Stomach (tissue), 9 donors: ENCODE measurements around the gene ZDHHC7. TPM values are rescaled to one million over a fixed set of nuclear protein-coding genes. Genes with fewer than 3 reads are reported as not detected.

ENCODE experiments used
- DNase-seq, 2 donors: peaks; one replicate each; pipeline versions ENCODE4 v3.0.0 to v3.0.0-alpha.2; 2013 to 2019
- H3K27ac ChIP-seq, 5 donors: fragments of 200-600 bp in 4 of 5; sonication (generic) in 4 of 5; one replicate each; pipeline ENCODE4 v1.5.1; 2013 to 2019; ENCODE audit warnings: mild to moderate bottlenecking in 1 of 5, moderate library complexity in 1 of 5
- H3K27me3 ChIP-seq, 3 donors: fragments of 200-600 bp; sonication (generic); one replicate each; pipeline ENCODE4 v1.5.1; 2017 to 2019; ENCODE audit warnings: mixed run types in 1 of 3
- H3K36me3 ChIP-seq, 4 donors: fragments of 200-600 bp; sonication (generic); 1 replicate in 3 of 4; 2 replicates in 1 of 4; pipeline ENCODE4 v1.5.1; 2016 to 2019
- H3K4me1 ChIP-seq, 4 donors: fragments of 200-600 bp; sonication (generic); one replicate each; pipeline ENCODE4 v1.5.1; 2016 to 2019
- H3K4me3 ChIP-seq, 4 donors: fragments of 200-600 bp; sonication (generic) in 3 of 4; one replicate each; pipeline ENCODE4 v1.5.1; 2016 to 2019; ENCODE audit warnings: mild to moderate bottlenecking in 1 of 4
- H3K9me3 ChIP-seq, 4 donors: fragments of 200-600 bp; sonication (generic); one replicate each; pipeline ENCODE4 v1.5.1; 2016 to 2019
- CTCF ChIP-seq, 7 experiments: fragments of 450-650 bp in 4 of 7; fragments of 200-600 bp in 3 of 7; sonication (generic) in 3 of 7; IDR thresholded peaks; one replicate each; pipeline ENCODE4 v1.5.1; 2016 to 2019; ENCODE audit warnings: antibody characterized with exemption in 7 of 7, control low read depth in 2 of 7, mild to moderate bottlenecking in 1 of 7
- EP300 ChIP-seq: sonication (generic); formaldehyde crosslinking; IDR thresholded peaks from one replicate; pipeline ENCODE4 v1.6.1; 2017; ENCODE audit warnings: antibody characterized with exemption
- POLR2A ChIP-seq, 4 donors: fragments of 450-650 bp; IDR thresholded peaks; one replicate each; pipeline ENCODE4 v1.6.1; 2016; ENCODE audit warnings: antibody characterized with exemption in 4 of 4, control low read depth in 2 of 4, mild to moderate bottlenecking in 1 of 4, moderate library complexity in 1 of 4
- POLR2AphosphoS5 ChIP-seq, 3 donors: sonication (generic); formaldehyde crosslinking; IDR thresholded peaks; one replicate each; pipeline ENCODE4 v1.6.1; 2016; ENCODE audit warnings: antibody characterized with exemption in 3 of 3
- WGBS, 5 donors: extraction: QIAGEN DNeasy Blood & Tissue Kit in 3 of 5; methylation state at CpG; one replicate each; pipeline versions ENCODE4 v1.1.5 to v1.1.7; 2013 to 2018; 5-methylcytosine and 5-hydroxymethylcytosine counted together
- intact Hi-C: fragments of 100-400 bp; cut with DNase I; formaldehyde crosslinking; loops from one replicate; pipeline ENCODE4 v1.15.1; 2023; ENCODE audit warnings: low total_unique reads
- polyA plus RNA-seq, 3 donors: library from polyadenylated mRNA; stranded (reverse); fragments of 200-250 nt; gene quantifications; one replicate each; pipeline ENCODE4 v1.2.3, GENCODE V29; 2013
- total RNA-seq, 5 donors: library from RNA; depleted of rRNA; stranded (reverse); fragments of >200 nt; gene quantifications; one replicate each; pipeline versions ENCODE4 v1.1.0 to v1.2.3, GENCODE V29; 2014 to 2016
- donor health status: healthy with polysubstance abuse.
- donor health status: Bipolar disorder and iron deficiency.
- donor health status: healthy.

ZDHHC7 gene
- total and polyA plus RNA-seq, 8 donors: 15.0 to 358 (median 56.2) TPM

DNA sequence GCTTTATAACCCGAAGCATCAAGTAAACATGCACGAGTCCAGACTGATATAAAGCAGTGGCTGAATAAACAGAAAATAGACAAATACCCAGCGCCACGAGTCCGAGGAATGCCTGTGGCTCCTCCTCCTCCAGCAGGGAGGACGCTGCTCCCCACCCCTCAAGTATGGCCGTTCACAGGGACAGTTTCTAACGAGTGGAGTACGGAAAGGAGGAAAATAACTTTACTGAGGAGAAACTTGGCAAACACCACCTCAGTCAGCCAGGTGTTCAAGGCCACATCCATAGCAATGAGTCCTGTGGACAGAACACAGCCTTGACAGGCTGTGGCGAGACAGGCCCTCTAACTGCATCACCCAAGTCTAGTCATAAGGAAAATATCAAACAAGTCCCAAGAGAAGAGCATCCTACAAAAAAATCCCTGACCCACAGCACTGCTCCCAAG lies 9.2 kb downstream of the ZDHHC7 start:
- TF ChIP-seq POLR2AphosphoS5 (IDR thresholded peaks at IDR 0.05) (peak in 1 of 3 donors; percentile 3), EP300 (no peak), POLR2A (IDR thresholded peaks at IDR 0.05) (no peak), CTCF (IDR thresholded peaks at IDR 0.05) (no peak)
- Histone ChIP-seq H3K9me3 (no peaks in the 10 kb centered on the region), H3K4me1 (peaks cover 86 to 100% (median 96%) of the 10 kb centered on the region in 4 donors), H3K27me3 (no peaks in the 10 kb centered on the region), H3K27ac (peak overlapping the region; percentile 43 to 95 (median 90)), H3K4me3 (peak overlapping the region in 1 of 4 donors; percentile 25), H3K36me3 (peaks cover 0 to 4% (median 1%) of the 10 kb centered on the region in 4 donors)
- WGBS, 5 donors: 24 to 47% (median 38%) methylated on average over 10 of the region's 10 CpGs
- peak in 1 of 2 donors; percentile 47 for DNase-seq
- intact Hi-C loops: no loop called here

DNA sequence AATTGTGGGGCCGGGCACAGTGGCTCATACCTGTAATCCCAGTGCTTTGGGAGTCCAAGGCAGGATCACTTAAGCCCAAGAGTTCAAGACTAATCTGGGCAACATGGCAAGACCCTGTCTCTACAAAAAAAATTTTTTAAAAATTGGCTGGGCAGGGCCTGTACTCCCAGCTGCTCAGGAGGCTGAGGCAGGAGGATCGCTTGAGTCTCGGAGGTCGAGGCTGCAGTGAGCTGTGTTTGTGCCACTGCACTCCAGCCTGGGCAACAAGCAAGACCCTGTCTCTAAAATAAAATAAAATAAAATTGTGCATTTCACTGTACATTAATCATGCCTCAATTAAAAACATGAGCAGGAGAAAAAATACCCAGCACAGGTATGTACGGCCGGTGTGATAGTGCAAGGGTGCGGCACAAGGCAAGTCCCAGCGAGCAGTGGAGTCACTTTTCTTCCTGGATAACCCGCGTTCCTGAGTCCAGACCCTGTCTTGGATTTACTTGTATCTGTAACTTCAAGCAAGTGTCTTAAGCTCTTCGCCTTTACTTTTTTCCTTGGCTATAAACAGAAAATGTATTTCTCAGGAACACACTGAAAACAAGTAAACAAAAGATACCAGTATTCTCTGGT lies 11.4 kb downstream of the ZDHHC7 start:
- no peaks in the 10 kb centered on the region for H3K9me3 ChIP-seq
- peak in 1 of 3 donors; percentile 20 for TF ChIP-seq POLR2AphosphoS5 (IDR thresholded peaks at IDR 0.05)
- TF ChIP-seq EP300: no peak
- no peak for TF ChIP-seq CTCF (IDR thresholded peaks at IDR 0.05)
- peak overlapping the region in 1 of 4 donors; percentile 16 for H3K4me3 ChIP-seq
- H3K27me3 ChIP-seq: no peaks in the 10 kb centered on the region
- H3K36me3 ChIP-seq: peaks cover 0 to 10% (median 8%) of the 10 kb centered on the region in 4 donors
- WGBS, 5 donors: 47 to 63% (median 60%) methylated on average over 11 of the region's 11 CpGs
- DNase-seq: peak; percentile 50 to 67
- peak overlapping the region; percentile 76 to 95 (median 90) for H3K27ac ChIP-seq
- intact Hi-C loops: no loop called here
- peaks cover 80 to 100% (median 95%) of the 10 kb centered on the region in 4 donors for H3K4me1 ChIP-seq

DNA sequence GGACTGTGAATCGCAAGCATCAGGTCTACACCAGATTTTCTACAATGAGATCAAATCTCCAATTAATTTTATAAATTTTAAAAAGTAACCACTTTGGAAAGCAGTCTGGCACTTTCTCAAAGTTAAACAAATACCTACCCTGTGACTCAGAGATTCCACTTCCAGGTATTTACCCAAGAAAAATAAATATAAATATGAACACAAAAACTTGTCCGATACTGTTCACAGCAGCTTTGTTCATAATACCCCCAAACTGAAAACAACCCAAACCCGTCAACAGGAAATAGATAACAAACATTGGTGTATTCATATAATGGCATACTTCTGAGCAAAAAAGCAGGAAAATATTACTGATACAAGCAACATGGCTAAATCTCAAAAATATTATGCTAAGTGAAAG lies 12.1 kb downstream of the ZDHHC7 start:
- H3K36me3 ChIP-seq: peaks cover 2 to 16% (median 12%) of the 10 kb centered on the region in 4 donors
- WGBS, 5 donors: 26 to 43% (median 37%) methylated on average over 3 of the region's 3 CpGs
- no peaks in the 10 kb centered on the region for H3K27me3 ChIP-seq
- peak in 1 of 2 donors; percentile 63 for DNase-seq
- peak overlapping the region in 4 of 5 donors; percentile 76 to 95 (median 91) for H3K27ac ChIP-seq
- intact Hi-C loops: no loop called here
- H3K9me3 ChIP-seq: no peaks in the 10 kb centered on the region
- H3K4me3 ChIP-seq: no peak overlapping the region
- H3K4me1 ChIP-seq: peaks cover 78 to 100% (median 94%) of the 10 kb centered on the region in 4 donors
- peak in 1 of 3 donors; percentile 13 for TF ChIP-seq POLR2AphosphoS5 (IDR thresholded peaks at IDR 0.05)
- TF ChIP-seq POLR2A (IDR thresholded peaks at IDR 0.05): no peak
- TF ChIP-seq EP300: no peak

DNA sequence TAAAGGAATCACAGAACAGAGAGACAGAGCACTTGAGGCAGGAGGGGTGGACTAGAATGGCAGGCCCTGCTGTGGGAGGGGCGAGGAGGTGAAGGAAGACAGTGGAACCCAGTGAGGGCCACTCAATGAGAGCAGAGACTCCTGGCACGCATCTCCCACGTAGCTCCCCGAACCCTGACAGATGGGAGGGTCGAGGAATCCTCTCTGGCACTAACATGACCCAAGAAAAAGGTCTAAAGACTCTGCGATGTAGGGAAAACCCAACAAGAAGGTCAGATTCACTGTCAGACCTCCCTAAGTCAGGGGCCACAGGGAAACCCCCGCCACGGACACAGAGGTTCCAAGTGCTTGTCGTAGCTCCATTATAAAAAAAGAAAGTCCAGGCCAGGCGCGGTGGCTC lies 15.0 kb downstream of the ZDHHC7 start:
- peak overlapping the region; percentile 85 to 95 (median 90) for H3K27ac ChIP-seq
- peaks cover 8 to 26% (median 25%) of the 10 kb centered on the region in 4 donors for H3K36me3 ChIP-seq
- no peak for TF ChIP-seq CTCF (IDR thresholded peaks at IDR 0.05)
- TF ChIP-seq POLR2A (IDR thresholded peaks at IDR 0.05): no peak
- TF ChIP-seq EP300: no peak
- TF ChIP-seq POLR2AphosphoS5 (IDR thresholded peaks at IDR 0.05): no peak
- H3K4me3 ChIP-seq: no peak overlapping the region
- H3K4me1 ChIP-seq: peaks cover 76 to 100% (median 92%) of the 10 kb centered on the region in 4 donors
- no peaks in the 10 kb centered on the region for H3K27me3 ChIP-seq
- no peaks in the 10 kb centered on the region for H3K9me3 ChIP-seq
- 91 to 95% (median 92%) methylated on average over 11 of the region's 11 CpGs for WGBS, 5 donors
- DNase-seq: no peak
- intact Hi-C loops: no loop called here

- H3K27ac ChIP-seq: peak overlapping the region; percentile 85 to 95 (median 91)
- TF ChIP-seq POLR2A (IDR thresholded peaks at IDR 0.05) (no peak), EP300 (no peak), POLR2AphosphoS5 (IDR thresholded peaks at IDR 0.05) (peak in 2 of 3 donors; percentile 17 to 48)
- H3K4me3 ChIP-seq: no peak overlapping the region
- no peaks in the 10 kb centered on the region for H3K9me3 ChIP-seq
- WGBS, 5 donors: 46 to 73% (median 52%) methylated on average over 8 of the region's 8 CpGs
- DNase-seq: peak; percentile 70 to 76
- H3K4me1 ChIP-seq: peaks cover 72 to 100% (median 85%) of the 10 kb centered on the region in 4 donors
- H3K36me3 ChIP-seq: peaks cover 8 to 33% (median 28%) of the 10 kb centered on the region in 4 donors
- H3K27me3 ChIP-seq: no peaks in the 10 kb centered on the region
- intact Hi-C loops: no loop called here
Observed at GRCh38 chr16:84995663-84996062, 15.7 kb downstream of the ZDHHC7 start.
